PFSK-1 (cell line): ENCODE measurements around the gene SEMA3E.

Source experiments
- POLR2AphosphoS5 ChIP-seq: IDR thresholded peaks from 2 replicates; pipeline ENCODE4 v1.6.1; 2012; ENCODE audit warnings: low read depth, mild to moderate bottlenecking, control low read depth, low read length, moderate library complexity
- TAF1 ChIP-seq: IDR thresholded peaks from 2 replicates; pipeline ENCODE4 v1.6.1; 2012; ENCODE audit warnings: low read length, control low read depth, borderline replicate concordance; ENCODE audit not compliant: insufficient read depth

- no peak for TF ChIP-seq POLR2AphosphoS5
- TF ChIP-seq TAF1 = no peak
Observed at GRCh38 chr7:83449781-83450180, 199.2 kb downstream of the SEMA3E start.
